Thoracic aorta (tissue), 2 donors: Measurements from ENCODE around the gene FCRL5. TPM values are rescaled to one million over a fixed set of nuclear protein-coding genes. Genes with fewer than 3 reads are reported as not detected.
"Not testable (repeated sequence)": the region's sequence is repeated elsewhere in the genome, so short reads cannot be mapped to it uniquely, and the experiment has no call there.

Experiments used
- ATAC-seq: fragments of 150-250 bp; one replicate; pipeline ENCODE4 v1.8.0; 2017; ENCODE audit warnings: low read depth; ENCODE audit not compliant: insufficient number of reproducible peaks, low FRiP score
- DNase-seq: peaks from one replicate; pipeline ENCODE4 v3.0.0-alpha.2; 2020; ENCODE audit warnings: low spot score
- H3K27ac ChIP-seq, 2 donors: fragments of 200-600 bp; sonication (generic); 1 replicate in 1 of 2; 2 replicates in 1 of 2; pipeline ENCODE4 v1.5.1; 2016; ENCODE audit warnings: mild to moderate bottlenecking in 2 of 2, moderate library complexity in 2 of 2
- H3K27me3 ChIP-seq: fragments of 200-600 bp; sonication (generic); replicated peaks from 2 replicates; pipeline ENCODE4 v1.6.0; 2016; ENCODE audit warnings: mild to moderate bottlenecking; ENCODE audit not compliant: insufficient read depth
- H3K36me3 ChIP-seq: fragments of 200-600 bp; sonication (generic); one replicate; pipeline ENCODE4 v1.5.1; 2016
- H3K4me1 ChIP-seq, 2 donors: fragments of 200-600 bp; sonication (generic); 1 replicate in 1 of 2; 2 replicates in 1 of 2; pipeline versions ENCODE4 v1.5.1 to v1.6.0; 2016; ENCODE audit warnings: low read depth in 2 of 2, mild to moderate bottlenecking in 1 of 2; ENCODE audit not compliant: control insufficient read depth in 1 of 2
- H3K4me3 ChIP-seq: fragments of 200-600 bp; sonication (generic); 2 replicates; pipeline ENCODE4 v1.5.1; 2016; ENCODE audit warnings: mild to moderate bottlenecking
- H3K9me3 ChIP-seq: fragments of 200-600 bp; sonication (generic); 2 replicates; pipeline ENCODE4 v1.5.1; 2016
- CTCF ChIP-seq: fragments of 200-600 bp; sonication (generic); IDR thresholded peaks from one replicate; pipeline ENCODE4 v1.5.1; 2019; ENCODE audit warnings: antibody characterized with exemption
- total RNA-seq, 2 donors: library from RNA; depleted of rRNA; stranded (reverse); fragments of >200 nt; gene quantifications; one replicate each; pipeline versions ENCODE4 v1.1.0 to v1.2.3, GENCODE V29; 2016

The FCRL5 gene
- total RNA-seq, 2 donors from 2014 or later = 0.21 to 0.54 TPM

- Histone ChIP-seq H3K4me3 (no peak overlapping the region), H3K27ac (no peak overlapping the region), H3K36me3 (no peaks in the 10 kb centered on the region), H3K27me3 (no peaks in the 10 kb centered on the region), H3K9me3 (no peaks in the 10 kb centered on the region), H3K4me1 (no peaks in the 10 kb centered on the region)
- ATAC-seq = no peak
- no peak for DNase-seq
- no peak for TF ChIP-seq CTCF
Measured at GRCh38 chr1:157575744-157576143, 23.4 kb upstream of the FCRL5 start.

- Histone ChIP-seq H3K27ac (no peak overlapping the region), H3K36me3 (no peaks in the 10 kb centered on the region), H3K9me3 (no peaks in the 10 kb centered on the region), H3K27me3 (no peaks in the 10 kb centered on the region), H3K4me3 (no peak overlapping the region), H3K4me1 (no peaks in the 10 kb centered on the region)
- TF ChIP-seq CTCF = no peak
- no peak for ATAC-seq
- no peak for DNase-seq
Measured at GRCh38 chr1:157574836-157575235, 22.5 kb upstream of the FCRL5 start.

- H3K4me1 ChIP-seq = no peaks in the 10 kb centered on the region
- no peak overlapping the region for H3K27ac ChIP-seq
- no peaks in the 10 kb centered on the region for H3K27me3 ChIP-seq
- TF ChIP-seq CTCF = no peak
- no peak overlapping the region for H3K4me3 ChIP-seq
- no peaks in the 10 kb centered on the region for H3K9me3 ChIP-seq
- H3K36me3 ChIP-seq = no peaks in the 10 kb centered on the region
- ATAC-seq = no peak
- DNase-seq = no peak
Measured at GRCh38 chr1:157566484-157567300, 14.4 kb upstream of the FCRL5 start.

GRCh38 chr1:157562515-157562914 lies 10.2 kb upstream of the FCRL5 start:
- no peak overlapping the region for H3K4me3 ChIP-seq
- no peak for TF ChIP-seq CTCF
- no peak overlapping the region for H3K27ac ChIP-seq
- ATAC-seq (no peak), DNase-seq (no peak)
- H3K4me1 ChIP-seq = no peaks in the 10 kb centered on the region
- no peaks in the 10 kb centered on the region for H3K9me3 ChIP-seq
- H3K27me3 ChIP-seq = no peaks in the 10 kb centered on the region
- no peaks in the 10 kb centered on the region for H3K36me3 ChIP-seq

- H3K4me3 ChIP-seq = no peak overlapping the region
- no peaks in the 10 kb centered on the region for H3K36me3 ChIP-seq
- H3K9me3 ChIP-seq = no peaks in the 10 kb centered on the region
- no peak for ATAC-seq
- DNase-seq = no peak
- H3K27me3 ChIP-seq = no peaks in the 10 kb centered on the region
- H3K27ac ChIP-seq = no peak overlapping the region
- TF ChIP-seq CTCF = no peak
- no peaks in the 10 kb centered on the region for H3K4me1 ChIP-seq
Measured at GRCh38 chr1:157558119-157558518, 5.8 kb upstream of the FCRL5 start.

- not testable (repeated sequence) for H3K4me3 ChIP-seq, ATAC-seq, H3K9me3 ChIP-seq, DNase-seq, H3K27ac ChIP-seq, H3K27me3 ChIP-seq, H3K36me3 ChIP-seq, H3K4me1 ChIP-seq
Measured at GRCh38 chr1:157548081-157548480, 4.2 kb downstream of the FCRL5 start.
